K562 (cell line): ENCODE measurements around the gene FKBP2. TPM values are rescaled to one million over a fixed set of nuclear protein-coding genes. Genes with fewer than 3 reads are reported as not detected.

Experiments
- ADNP ChIP-seq: fragments of 200-800 bp; sonication (Bioruptor generic); IDR thresholded peaks from 2 replicates; pipeline ENCODE4 v1.6.1; 2016; ENCODE audit warnings: missing genetic modification characterization, missing compliant biosample characterization
- AFF4 ChIP-seq: sonication (generic); formaldehyde crosslinking; IDR thresholded peaks from 2 replicates; pipeline ENCODE4 v1.8.0; 2023; ENCODE audit warnings: mild to moderate bottlenecking, missing genetic modification reagents
- E2F3 ChIP-seq: fragments of 250-450 bp; sonication (Bioruptor Pico); IDR thresholded peaks from 2 replicates; pipeline ENCODE4 v1.4.0; 2020; ENCODE audit warnings: mild to moderate bottlenecking
- FOXP4 ChIP-seq: sonication (generic); formaldehyde crosslinking; IDR thresholded peaks from 2 replicates; pipeline ENCODE4 v1.8.0; 2022; ENCODE audit warnings: mild to moderate bottlenecking, missing genetic modification reagents, borderline replicate concordance
- KDM4B ChIP-seq, 2 experiments: fragments of 450-650 bp in 1 of 2; sonication (generic) in 1 of 2; IDR thresholded peaks; 2 replicates each; pipeline ENCODE4 v1.6.1; 2016 to 2017; ENCODE audit warnings: borderline replicate concordance in 2 of 2, antibody characterized with exemption in 1 of 2, low read depth in 1 of 2, mild to moderate bottlenecking in 1 of 2
- NFIX ChIP-seq: fragments of 250-450 bp; sonication (Bioruptor Pico); IDR thresholded peaks from 2 replicates; pipeline ENCODE4 v1.4.0; 2020; ENCODE audit warnings: low read depth, mild to moderate bottlenecking, moderate library complexity
- RB1 ChIP-seq: fragments of 450-650 bp; IDR thresholded peaks from 2 replicates; pipeline ENCODE4 v1.6.1; 2017; ENCODE audit warnings: low read depth, mild to moderate bottlenecking
- RCOR1 ChIP-seq, 2 experiments: IDR thresholded peaks; 2 replicates each; pipeline ENCODE4 v1.6.1; 2012; ENCODE audit warnings: low read depth in 2 of 2, low read length in 2 of 2, borderline replicate concordance in 1 of 2, improper control_type of control experiment in 1 of 2
- SIN3A ChIP-seq, 2 experiments: fragments of 150-350 bp in 1 of 2; IDR thresholded peaks; 2 replicates each; pipeline ENCODE4 v1.6.1; 2011 to 2016; ENCODE audit warnings: borderline replicate concordance in 2 of 2, low read depth in 2 of 2, low read length in 2 of 2, mild to moderate bottlenecking in 2 of 2, moderate library complexity in 2 of 2; ENCODE audit not compliant: control insufficient read depth in 1 of 2
- SP1 ChIP-seq: sonication (generic); formaldehyde crosslinking; IDR thresholded peaks from 2 replicates; pipeline ENCODE4 v1.8.1; 2022; ENCODE audit warnings: mild to moderate bottlenecking, missing genetic modification reagents
- TBL1XR1 ChIP-seq, 2 experiments: IDR thresholded peaks; 2 replicates each; pipeline ENCODE4 v1.6.1; 2012; ENCODE audit warnings: improper control_type of control experiment in 2 of 2, low read length in 2 of 2, mild to moderate bottlenecking in 1 of 2
- polyA plus RNA-seq, 8 experiments: library from polyadenylated mRNA; depleted of rRNA in 4 of 8; stranded (reverse) in 5 of 8; unstranded in 3 of 8; fragments of >200 nt; fragmentation: Nextera tagmentation in 2 of 8; fragmentation: Illumina TruSeq in 1 of 8; extraction: Ambion mirVana in 2 of 8; extraction: Trizol in 1 of 8; gene quantifications; 2 replicates each; pipeline versions ENCODE4 v1.2.1 to v1.2.3, GENCODE V29; 2011 to 2014; ENCODE audit warnings: inconsistent platforms in 1 of 8, missing spikeins in 1 of 8
- total RNA-seq, 7 experiments: library from RNA; depleted of rRNA in 6 of 7; stranded (reverse); fragments of >200 nt in 6 of 7; fragmentation: Illumina TruSeq in 2 of 7; extraction: Trizol in 2 of 7; gene quantifications; 2 replicates each; pipeline versions ENCODE4 v1.2.1 to v1.2.3, GENCODE V29; 2011 to 2021; ENCODE audit warnings: low replicate concordance in 1 of 7
- TF ChIP-seq, protein P1 (sequence below), 2 experiments: fragments of 450-650 bp; formaldehyde crosslinking in 1 of 2; IDR thresholded peaks; 2 replicates each; pipeline versions ENCODE4 v1.4.0 to v1.6.1; 2014 to 2020; ENCODE audit warnings: mild to moderate bottlenecking in 2 of 2, borderline replicate concordance in 1 of 2, low read depth in 1 of 2

The FKBP2 gene
- total and polyA plus RNA-seq, 9 of the 15 experiments (the other 6 are each of a cell fraction or from before 2014, with no cell fraction given), result 3.5 to 151 (median 58.1) TPM

DNA sequence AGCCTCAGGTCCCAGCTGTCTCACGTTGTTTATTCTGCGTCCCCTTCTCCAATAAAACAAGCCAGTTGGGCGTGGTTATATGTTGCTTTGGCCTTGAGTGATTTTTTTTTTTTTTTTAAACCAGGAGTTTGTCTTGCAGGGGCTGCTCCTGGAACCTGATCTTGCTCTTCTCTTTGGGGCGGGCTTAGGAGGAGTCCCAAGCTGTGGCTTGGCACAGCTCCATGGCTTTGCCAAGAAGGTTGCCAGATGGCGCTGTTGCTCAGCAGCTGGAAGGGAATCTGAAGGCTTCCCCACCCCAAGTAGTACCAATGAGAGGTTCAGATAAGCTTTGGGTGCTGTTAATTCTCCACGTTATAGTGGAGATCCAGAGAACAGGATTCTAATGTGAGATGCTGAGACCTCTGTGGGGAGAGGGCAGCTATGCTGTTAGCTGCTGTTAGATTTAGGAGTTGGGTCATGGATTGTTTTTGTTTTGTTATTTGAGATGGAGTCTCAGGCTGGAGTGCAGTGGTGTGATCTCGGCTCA lies 36.4 kb upstream of the FKBP2 start (continued):
- TF ChIP-seq NFIX (CRISPR knock-in tag) (peak; percentile 69), E2F3 (CRISPR knock-in tag) (no peak), KDM4B (IDR thresholded peaks at IDR 0.05; ENCODE audit: borderline replicate concordance in 2 of 2, low read depth in 1 of 2) (no peak), RCOR1 (IDR thresholded peaks at IDR 0.05; ENCODE audit: borderline replicate concordance in 1 of 2, low read depth in 2 of 2, low read length in 2 of 2) (peak in 1 of 2 experiments; percentile 70; a peak in 2 of 4 replicates), SP1 (CRISPR knock-in tag) (peak; percentile 62), SIN3A (IDR thresholded peaks at IDR 0.05; ENCODE audit: borderline replicate concordance in 2 of 2, control insufficient read depth in 1 of 2, low read depth in 2 of 2, low read length in 2 of 2) (peak in 1 of 2 experiments; percentile 69; a peak in 1 of 4 replicates), AFF4 (CRISPR knock-in tag) (no peak), FOXP4 (no peak), TBL1XR1 (IDR thresholded peaks at IDR 0.05; ENCODE audit: low read length in 2 of 2) (peak in 1 of 2 experiments; percentile 57; a peak in 2 of 4 replicates), RB1 (peak; percentile 69; the same call in 1 of the 2 replicates), ADNP (tag) (no peak)
- TF ChIP-seq, protein P1, sequence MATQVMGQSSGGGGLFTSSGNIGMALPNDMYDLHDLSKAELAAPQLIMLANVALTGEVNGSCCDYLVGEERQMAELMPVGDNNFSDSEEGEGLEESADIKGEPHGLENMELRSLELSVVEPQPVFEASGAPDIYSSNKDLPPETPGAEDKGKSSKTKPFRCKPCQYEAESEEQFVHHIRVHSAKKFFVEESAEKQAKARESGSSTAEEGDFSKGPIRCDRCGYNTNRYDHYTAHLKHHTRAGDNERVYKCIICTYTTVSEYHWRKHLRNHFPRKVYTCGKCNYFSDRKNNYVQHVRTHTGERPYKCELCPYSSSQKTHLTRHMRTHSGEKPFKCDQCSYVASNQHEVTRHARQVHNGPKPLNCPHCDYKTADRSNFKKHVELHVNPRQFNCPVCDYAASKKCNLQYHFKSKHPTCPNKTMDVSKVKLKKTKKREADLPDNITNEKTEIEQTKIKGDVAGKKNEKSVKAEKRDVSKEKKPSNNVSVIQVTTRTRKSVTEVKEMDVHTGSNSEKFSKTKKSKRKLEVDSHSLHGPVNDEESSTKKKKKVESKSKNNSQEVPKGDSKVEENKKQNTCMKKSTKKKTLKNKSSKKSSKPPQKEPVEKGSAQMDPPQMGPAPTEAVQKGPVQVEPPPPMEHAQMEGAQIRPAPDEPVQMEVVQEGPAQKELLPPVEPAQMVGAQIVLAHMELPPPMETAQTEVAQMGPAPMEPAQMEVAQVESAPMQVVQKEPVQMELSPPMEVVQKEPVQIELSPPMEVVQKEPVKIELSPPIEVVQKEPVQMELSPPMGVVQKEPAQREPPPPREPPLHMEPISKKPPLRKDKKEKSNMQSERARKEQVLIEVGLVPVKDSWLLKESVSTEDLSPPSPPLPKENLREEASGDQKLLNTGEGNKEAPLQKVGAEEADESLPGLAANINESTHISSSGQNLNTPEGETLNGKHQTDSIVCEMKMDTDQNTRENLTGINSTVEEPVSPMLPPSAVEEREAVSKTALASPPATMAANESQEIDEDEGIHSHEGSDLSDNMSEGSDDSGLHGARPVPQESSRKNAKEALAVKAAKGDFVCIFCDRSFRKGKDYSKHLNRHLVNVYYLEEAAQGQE (IDR thresholded peaks at IDR 0.05; ENCODE audit: borderline replicate concordance), result peak; percentile 86
- TF ChIP-seq, protein P1 (CRISPR knock-in tag; IDR thresholded peaks at IDR 0.05; ENCODE audit: low read depth), result no peak
